ENCODE data around the gene EIF3B.
"Not testable (repeated sequence)": the region's sequence is repeated elsewhere in the genome, so short reads cannot be mapped to it uniquely, and the experiment has no call there.

EIF3B gene

GRCh38 chr7:2379161-2379560 is 24.5 kb downstream of the EIF3B start:
- no peak for DNase-seq

- DNase-seq: no peak
Measured at GRCh38 chr7:2379821-2380450, 25.3 kb downstream of the EIF3B start.

GRCh38 chr7:2380461-2380860 is 25.8 kb downstream of the EIF3B start:
- no peak for DNase-seq

- no peak for DNase-seq
Measured at GRCh38 chr7:2381227-2381626, 26.6 kb downstream of the EIF3B start.

- no peak for DNase-seq
Measured at GRCh38 chr7:2381881-2382509, 27.4 kb downstream of the EIF3B start.

- DNase-seq: no peak
Measured at GRCh38 chr7:2383543-2384274, 29.1 kb downstream of the EIF3B start.

GRCh38 chr7:2384354-2385243 is 30.0 kb downstream of the EIF3B start:
- no peak for DNase-seq

GRCh38 chr7:2386122-2386521 is 31.5 kb downstream of the EIF3B start:
- not testable (repeated sequence) for DNase-seq

- DNase-seq: no peak
Measured at GRCh38 chr7:2386964-2387669, 32.5 kb downstream of the EIF3B start.

- no peak for DNase-seq
Measured at GRCh38 chr7:2387897-2388636, 33.4 kb downstream of the EIF3B start.

- DNase-seq: no peak
Measured at GRCh38 chr7:2388637-2388954, 34.0 kb downstream of the EIF3B start.

- not testable (repeated sequence) for DNase-seq
Measured at GRCh38 chr7:2390020-2390816, 35.6 kb downstream of the EIF3B start.

GRCh38 chr7:2393706-2394105 is 39.1 kb downstream of the EIF3B start:
- no peak for DNase-seq

GRCh38 chr7:2394566-2395082 is 40.0 kb downstream of the EIF3B start:
- no peak for DNase-seq

- DNase-seq: no peak
Measured at GRCh38 chr7:2398506-2398905, 43.9 kb downstream of the EIF3B start.

GRCh38 chr7:2399848-2400587 is 45.4 kb downstream of the EIF3B start:
- DNase-seq: no peak

- DNase-seq: no peak
Measured at GRCh38 chr7:2402687-2403013, 48.0 kb downstream of the EIF3B start.

- peak; percentile 44 for DNase-seq
Measured at GRCh38 chr7:2403014-2403717, 48.5 kb downstream of the EIF3B start, which contains the start of gene CHST12. CHST12 (plus strand) TSS chr7:2403611; CDS start chr7:2432640, 29,029 bp downstream.

Data from NCI-H187 treated with DMSO at 0.1 percent for 48 hours (cell line).